BLaER1 treated with 17β-estradiol and CSF1 and Interleukin-3, amounts not matched to agents 10 nM and 100 nM (cell line): ENCODE data around the gene ETDA.
A peak's percentile ranks its signal among the peaks of the same experiment; 100 is the strongest.

Experiments used
- H3K27ac ChIP-seq, 11 experiments: shearing (Covaris generic); formaldehyde crosslinking; 2 replicates each; pipeline ENCODE4 v1.8.1; 2022
- H3K27me3 ChIP-seq, 11 experiments: shearing (Covaris generic); formaldehyde crosslinking; 2 replicates each; pipeline ENCODE4 v1.8.1; 2022
- H3K36me3 ChIP-seq, 11 experiments: shearing (Covaris generic); formaldehyde crosslinking; 2 replicates each; pipeline ENCODE4 v1.8.1; 2022
- H3K4me1 ChIP-seq, 10 experiments: shearing (Covaris generic); formaldehyde crosslinking; 2 replicates each; pipeline ENCODE4 v1.8.1; 2022
- H3K4me2 ChIP-seq, 11 experiments: shearing (Covaris generic); formaldehyde crosslinking; 2 replicates each; pipeline ENCODE4 v1.8.1; 2022
- H3K4me3 ChIP-seq, 10 experiments: shearing (Covaris generic); formaldehyde crosslinking; 2 replicates each; pipeline ENCODE4 v1.8.1; 2022
- H3K9ac ChIP-seq, 11 experiments: shearing (Covaris generic); formaldehyde crosslinking; 2 replicates each; pipeline ENCODE4 v1.8.1; 2022
- H3K9me3 ChIP-seq, 11 experiments: shearing (Covaris generic); formaldehyde crosslinking; replicated peaks in 1 of 11; 2 replicates each; pipeline ENCODE4 v1.8.1; 2022
- H4K20me1 ChIP-seq, 11 experiments: shearing (Covaris generic); formaldehyde crosslinking; 2 replicates each; pipeline ENCODE4 v1.8.1; 2022
- Cebpa-rat ChIP-seq, 11 experiments: shearing (Covaris generic); IDR thresholded peaks; 2 replicates each; pipeline ENCODE4 v1.8.1; 2022

ETDA gene

GRCh38 chrX:135273162-135273561 lies 21.3 kb downstream of the ETDA start:
- no peak overlapping the region for H3K4me2 ChIP-seq
- H3K9ac ChIP-seq: no peak overlapping the region
- peaks cover 0 to 4% (median 0%) of the 10 kb centered on the region in 10 experiments; a peak in 1 of 20 replicates for H3K4me1 ChIP-seq
- H3K27me3 ChIP-seq: peaks cover 52 to 77% (median 67%) of the 10 kb centered on the region in 11 experiments
- no peaks in the 10 kb centered on the region for H3K36me3 ChIP-seq
- H3K27ac ChIP-seq: no peak overlapping the region
- TF ChIP-seq Cebpa-rat (IDR thresholded peaks at IDR 0.05): no peak
- H3K4me3 ChIP-seq: no peak overlapping the region
- H4K20me1 ChIP-seq: no peaks in the 10 kb centered on the region; a peak in 1 of 22 replicates
- peaks cover 10 to 47% (median 27%) of the 10 kb centered on the region in 11 experiments for H3K9me3 ChIP-seq

DNA sequence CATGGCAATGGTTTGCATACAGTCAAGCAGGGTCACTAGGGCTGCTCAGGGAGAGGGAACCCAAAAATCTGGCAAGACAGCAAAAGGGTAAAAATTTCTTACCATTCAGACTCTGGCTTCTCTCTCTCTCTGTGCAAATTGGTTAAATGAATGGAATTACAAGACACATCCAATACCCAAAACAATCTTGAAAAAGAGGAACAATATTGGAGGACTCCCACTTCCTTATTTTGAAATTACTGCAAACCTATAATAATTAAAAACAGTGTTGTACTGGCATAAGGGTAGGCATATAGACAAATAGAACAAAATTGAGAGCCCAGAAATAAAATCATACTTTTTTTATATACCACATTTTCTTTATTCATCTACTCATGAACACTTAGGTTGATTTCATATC lies 24.1 kb downstream of the ETDA start:
- Histone ChIP-seq H3K9ac (no peak overlapping the region), H3K27ac (no peak overlapping the region), H3K27me3 (peaks cover 30 to 63% (median 54%) of the 10 kb centered on the region in 11 experiments), H4K20me1 (no peaks in the 10 kb centered on the region; a peak in 1 of 22 replicates), H3K4me3 (no peak overlapping the region), H3K4me2 (no peak overlapping the region), H3K36me3 (no peaks in the 10 kb centered on the region), H3K9me3 (peaks cover 13 to 42% (median 31%) of the 10 kb centered on the region in 11 experiments), H3K4me1 (peaks cover 0 to 4% (median 0%) of the 10 kb centered on the region in 10 experiments; a peak in 1 of 20 replicates)
- TF ChIP-seq Cebpa-rat (IDR thresholded peaks at IDR 0.05): no peak

- H3K4me1 ChIP-seq: no peaks in the 10 kb centered on the region
- peaks cover 31 to 52% (median 44%) of the 10 kb centered on the region in 11 experiments for H3K36me3 ChIP-seq
- H3K4me2 ChIP-seq: no peak overlapping the region
- H3K27me3 ChIP-seq: peaks cover 6 to 43% (median 23%) of the 10 kb centered on the region in 11 experiments; a peak in 17 of 22 replicates
- no peak for TF ChIP-seq Cebpa-rat (IDR thresholded peaks at IDR 0.05)
- H3K27ac ChIP-seq: no peak overlapping the region
- H3K9ac ChIP-seq: no peak overlapping the region
- peaks cover 0 to 93% (median 0%) of the 10 kb centered on the region in 11 experiments; a peak in 18 of 22 replicates for H3K9me3 ChIP-seq
- H4K20me1 ChIP-seq: no peaks in the 10 kb centered on the region
- peak overlapping the region in 3 of 10 experiments; percentile 4 to 33 (median 11); a peak in 1 of 20 replicates for H3K4me3 ChIP-seq
Observed at GRCh38 chrX:135287266-135287823, 35.5 kb downstream of the ETDA start.

DNA sequence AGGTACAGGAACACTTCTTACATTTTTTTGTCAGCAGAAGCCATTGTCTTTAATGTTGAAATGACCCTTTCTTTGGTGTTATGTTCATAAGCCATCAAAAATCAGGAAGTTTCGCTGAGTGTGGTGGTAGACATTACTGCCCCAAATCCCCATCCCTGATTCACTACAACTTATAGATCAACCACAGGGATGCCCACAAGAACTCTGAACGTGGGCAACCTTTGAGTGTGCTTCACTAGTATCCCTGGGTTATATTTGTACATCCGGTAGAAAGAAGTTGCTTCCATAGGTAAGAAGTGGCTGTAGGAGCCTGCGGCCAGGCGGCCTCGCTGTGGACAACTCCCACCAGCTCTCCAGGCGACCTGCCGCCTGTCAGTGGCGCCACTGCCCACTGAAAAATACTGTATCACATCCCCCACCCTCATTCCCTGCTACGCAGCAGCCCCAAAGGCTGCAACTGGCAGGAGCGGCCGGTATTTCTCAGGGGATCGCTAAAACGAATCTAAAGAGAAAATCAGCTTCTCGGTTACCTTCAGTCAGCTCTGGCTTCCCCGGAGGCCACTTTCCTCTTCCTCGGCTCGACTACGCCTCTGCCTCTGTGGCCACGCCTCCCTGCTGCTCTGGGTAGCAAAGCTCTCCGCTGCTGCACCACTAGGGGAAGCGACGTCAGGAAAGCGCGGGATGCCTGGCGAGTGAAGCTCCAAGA lies 43.5 kb downstream of the ETDA start:
- Histone ChIP-seq H4K20me1 (peaks cover 0 to 5% (median 0%) of the 10 kb centered on the region in 11 experiments; a peak in 3 of 22 replicates), H3K9ac (peak overlapping the region in 9 of 11 experiments; percentile 19 to 59 (median 48); a peak in 15 of 22 replicates), H3K36me3 (peaks cover 0 to 28% (median 17%) of the 10 kb centered on the region in 11 experiments; a peak in 18 of 22 replicates), H3K27ac (peak overlapping the region in 1 of 11 experiments; percentile 11; a peak in 1 of 22 replicates), H3K4me1 (peaks cover 4 to 13% (median 8%) of the 10 kb centered on the region in 10 experiments; a peak in 12 of 20 replicates), H3K9me3 (peaks cover 0 to 36% (median 19%) of the 10 kb centered on the region in 11 experiments; a peak in 21 of 22 replicates), H3K27me3 (peaks cover 0 to 81% (median 15%) of the 10 kb centered on the region in 11 experiments), H3K4me3 (peak overlapping the region; percentile 34 to 62 (median 52)), H3K4me2 (peak overlapping the region; percentile 61 to 87 (median 74))
- no peak for TF ChIP-seq Cebpa-rat (IDR thresholded peaks at IDR 0.05)

GRCh38 chrX:135295944-135296305 lies 44.1 kb downstream of the ETDA start:
- H3K36me3 ChIP-seq: peaks cover 0 to 23% (median 16%) of the 10 kb centered on the region in 11 experiments; a peak in 18 of 22 replicates
- H3K9ac ChIP-seq: peak overlapping the region in 7 of 11 experiments; percentile 19 to 59 (median 48); a peak in 6 of 22 replicates
- TF ChIP-seq Cebpa-rat (IDR thresholded peaks at IDR 0.05): no peak
- H4K20me1 ChIP-seq: peaks cover 0 to 7% (median 0%) of the 10 kb centered on the region in 11 experiments; a peak in 4 of 22 replicates
- peaks cover 0 to 82% (median 20%) of the 10 kb centered on the region in 11 experiments for H3K27me3 ChIP-seq
- no peak overlapping the region for H3K27ac ChIP-seq
- peaks cover 0 to 30% (median 19%) of the 10 kb centered on the region in 11 experiments; a peak in 21 of 22 replicates for H3K9me3 ChIP-seq
- H3K4me2 ChIP-seq: peak overlapping the region; percentile 61 to 87 (median 74)
- H3K4me3 ChIP-seq: peak overlapping the region; percentile 34 to 62 (median 52)
- H3K4me1 ChIP-seq: peaks cover 4 to 18% (median 8%) of the 10 kb centered on the region in 10 experiments; a peak in 14 of 20 replicates

GRCh38 chrX:135302269-135302873 lies 50.5 kb downstream of the ETDA start:
- Histone ChIP-seq H3K9ac (no peak overlapping the region), H3K9me3 (no peaks in the 10 kb centered on the region; a peak in 1 of 22 replicates), H3K27me3 (peaks cover 0 to 99% (median 82%) of the 10 kb centered on the region in 11 experiments), H3K27ac (no peak overlapping the region), H4K20me1 (peaks cover 0 to 24% (median 9%) of the 10 kb centered on the region in 11 experiments; a peak in 6 of 22 replicates), H3K4me3 (no peak overlapping the region), H3K4me2 (no peak overlapping the region), H3K4me1 (peaks cover 0 to 7% (median 4%) of the 10 kb centered on the region in 10 experiments; a peak in 6 of 20 replicates), H3K36me3 (no peaks in the 10 kb centered on the region)
- TF ChIP-seq Cebpa-rat (IDR thresholded peaks at IDR 0.05): no peak
